GM12878 (cell line): ENCODE results near the gene TRAPPC11.

ENCODE experiments used
- ATF2 ChIP-seq: IDR thresholded peaks from 2 replicates; pipeline ENCODE4 v1.6.1; 2012; ENCODE audit warnings: low read length, inconsistent platforms
- ESRRA ChIP-seq: IDR thresholded peaks from 2 replicates; pipeline ENCODE4 v1.6.1; 2012; ENCODE audit warnings: mild to moderate bottlenecking, low read length, improper control_type of control experiment
- KAT2A ChIP-seq: conservative IDR thresholded peaks from 2 replicates; pipeline ENCODE4 v1.6.1; 2011; ENCODE audit warnings: low read depth, low read length; ENCODE audit not compliant: control insufficient read depth
- KDM1A ChIP-seq: fragments of 200-600 bp; sonication (generic); IDR thresholded peaks from 2 replicates; pipeline ENCODE4 v1.6.1; 2016; ENCODE audit warnings: borderline replicate concordance
- RCOR1 ChIP-seq: conservative IDR thresholded peaks from 2 replicates; pipeline ENCODE4 v1.6.1; 2012; ENCODE audit warnings: low read depth, low read length, improper control_type of control experiment
- TAF1 ChIP-seq: IDR thresholded peaks from 2 replicates; pipeline ENCODE4 v1.6.1; 2011; ENCODE audit warnings: mild to moderate bottlenecking, low read depth, low read length, borderline replicate concordance
- TF ChIP-seq, protein P1 (sequence below), 3 experiments: IDR thresholded peaks in 2 of 3; conservative IDR thresholded peaks in 1 of 3; 2 replicates each; pipeline ENCODE4 v1.5.1; 2011; ENCODE audit warnings: low read depth in 3 of 3, low read length in 3 of 3, mild to moderate bottlenecking in 3 of 3, control low read depth in 2 of 3, moderate library complexity in 2 of 3, inconsistent platforms in 1 of 3, mixed read lengths in 1 of 3; ENCODE audit not compliant: control insufficient read depth in 2 of 3, insufficient read depth in 1 of 3; ENCODE audit errors: extremely low read depth in 1 of 3
- TF ChIP-seq, protein P2 (sequence below): IDR thresholded peaks from 2 replicates; pipeline ENCODE4 v1.6.1; 2011; ENCODE audit warnings: borderline replicate concordance, low read depth, mild to moderate bottlenecking, moderate library complexity, mixed read lengths, low read length; ENCODE audit not compliant: insufficient read depth; ENCODE audit errors: extremely low read length
- TF ChIP-seq, protein P3 (sequence below): IDR thresholded peaks from 2 replicates; pipeline ENCODE4 v1.6.1; 2012; ENCODE audit warnings: mild to moderate bottlenecking, low read depth, low read length
- TF ChIP-seq, protein P4 (sequence below): IDR thresholded peaks from 2 replicates; pipeline ENCODE4 v1.6.1; 2011; ENCODE audit warnings: low read depth, mild to moderate bottlenecking, low read length, moderate library complexity, borderline replicate concordance; ENCODE audit errors: extremely low read depth

- TF ChIP-seq, protein P1, sequence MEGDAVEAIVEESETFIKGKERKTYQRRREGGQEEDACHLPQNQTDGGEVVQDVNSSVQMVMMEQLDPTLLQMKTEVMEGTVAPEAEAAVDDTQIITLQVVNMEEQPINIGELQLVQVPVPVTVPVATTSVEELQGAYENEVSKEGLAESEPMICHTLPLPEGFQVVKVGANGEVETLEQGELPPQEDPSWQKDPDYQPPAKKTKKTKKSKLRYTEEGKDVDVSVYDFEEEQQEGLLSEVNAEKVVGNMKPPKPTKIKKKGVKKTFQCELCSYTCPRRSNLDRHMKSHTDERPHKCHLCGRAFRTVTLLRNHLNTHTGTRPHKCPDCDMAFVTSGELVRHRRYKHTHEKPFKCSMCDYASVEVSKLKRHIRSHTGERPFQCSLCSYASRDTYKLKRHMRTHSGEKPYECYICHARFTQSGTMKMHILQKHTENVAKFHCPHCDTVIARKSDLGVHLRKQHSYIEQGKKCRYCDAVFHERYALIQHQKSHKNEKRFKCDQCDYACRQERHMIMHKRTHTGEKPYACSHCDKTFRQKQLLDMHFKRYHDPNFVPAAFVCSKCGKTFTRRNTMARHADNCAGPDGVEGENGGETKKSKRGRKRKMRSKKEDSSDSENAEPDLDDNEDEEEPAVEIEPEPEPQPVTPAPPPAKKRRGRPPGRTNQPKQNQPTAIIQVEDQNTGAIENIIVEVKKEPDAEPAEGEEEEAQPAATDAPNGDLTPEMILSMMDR (IDR thresholded peaks at IDR 0.05 in 2 of 3, conservative IDR thresholded peaks at IDR 0.05 in 1 of 3; ENCODE audit: control insufficient read depth in 2 of 3, extremely low read depth in 1 of 3, insufficient read depth in 1 of 3, low read depth in 3 of 3, low read length in 3 of 3) = no peak
- TF ChIP-seq, protein P2, sequence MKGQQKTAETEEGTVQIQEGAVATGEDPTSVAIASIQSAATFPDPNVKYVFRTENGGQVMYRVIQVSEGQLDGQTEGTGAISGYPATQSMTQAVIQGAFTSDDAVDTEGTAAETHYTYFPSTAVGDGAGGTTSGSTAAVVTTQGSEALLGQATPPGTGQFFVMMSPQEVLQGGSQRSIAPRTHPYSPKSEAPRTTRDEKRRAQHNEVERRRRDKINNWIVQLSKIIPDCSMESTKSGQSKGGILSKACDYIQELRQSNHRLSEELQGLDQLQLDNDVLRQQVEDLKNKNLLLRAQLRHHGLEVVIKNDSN = no peak
- TF ChIP-seq KAT2A = no peak
- TF ChIP-seq RCOR1 = no peak
- TF ChIP-seq TAF1 = no peak
- TF ChIP-seq, protein P3, sequence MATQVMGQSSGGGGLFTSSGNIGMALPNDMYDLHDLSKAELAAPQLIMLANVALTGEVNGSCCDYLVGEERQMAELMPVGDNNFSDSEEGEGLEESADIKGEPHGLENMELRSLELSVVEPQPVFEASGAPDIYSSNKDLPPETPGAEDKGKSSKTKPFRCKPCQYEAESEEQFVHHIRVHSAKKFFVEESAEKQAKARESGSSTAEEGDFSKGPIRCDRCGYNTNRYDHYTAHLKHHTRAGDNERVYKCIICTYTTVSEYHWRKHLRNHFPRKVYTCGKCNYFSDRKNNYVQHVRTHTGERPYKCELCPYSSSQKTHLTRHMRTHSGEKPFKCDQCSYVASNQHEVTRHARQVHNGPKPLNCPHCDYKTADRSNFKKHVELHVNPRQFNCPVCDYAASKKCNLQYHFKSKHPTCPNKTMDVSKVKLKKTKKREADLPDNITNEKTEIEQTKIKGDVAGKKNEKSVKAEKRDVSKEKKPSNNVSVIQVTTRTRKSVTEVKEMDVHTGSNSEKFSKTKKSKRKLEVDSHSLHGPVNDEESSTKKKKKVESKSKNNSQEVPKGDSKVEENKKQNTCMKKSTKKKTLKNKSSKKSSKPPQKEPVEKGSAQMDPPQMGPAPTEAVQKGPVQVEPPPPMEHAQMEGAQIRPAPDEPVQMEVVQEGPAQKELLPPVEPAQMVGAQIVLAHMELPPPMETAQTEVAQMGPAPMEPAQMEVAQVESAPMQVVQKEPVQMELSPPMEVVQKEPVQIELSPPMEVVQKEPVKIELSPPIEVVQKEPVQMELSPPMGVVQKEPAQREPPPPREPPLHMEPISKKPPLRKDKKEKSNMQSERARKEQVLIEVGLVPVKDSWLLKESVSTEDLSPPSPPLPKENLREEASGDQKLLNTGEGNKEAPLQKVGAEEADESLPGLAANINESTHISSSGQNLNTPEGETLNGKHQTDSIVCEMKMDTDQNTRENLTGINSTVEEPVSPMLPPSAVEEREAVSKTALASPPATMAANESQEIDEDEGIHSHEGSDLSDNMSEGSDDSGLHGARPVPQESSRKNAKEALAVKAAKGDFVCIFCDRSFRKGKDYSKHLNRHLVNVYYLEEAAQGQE = no peak
- TF ChIP-seq ATF2 = no peak
- no peak for TF ChIP-seq ESRRA
- TF ChIP-seq, protein P4, sequence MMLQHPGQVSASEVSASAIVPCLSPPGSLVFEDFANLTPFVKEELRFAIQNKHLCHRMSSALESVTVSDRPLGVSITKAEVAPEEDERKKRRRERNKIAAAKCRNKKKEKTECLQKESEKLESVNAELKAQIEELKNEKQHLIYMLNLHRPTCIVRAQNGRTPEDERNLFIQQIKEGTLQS = no peak
- TF ChIP-seq KDM1A = no peak
These were observed 92.0 kb downstream of the TRAPPC11 start for GRCh38 chr4:183751106-183751505.
